HG03280 (cell line): Measurements from ENCODE around the gene LCA5.
"Not testable (repeated sequence)": the region's sequence is repeated elsewhere in the genome, so short reads cannot be mapped to it uniquely, and the experiment has no call there.

ENCODE experiments used
- ATAC-seq: cut with Tn5 transposase; IDR thresholded peaks from one replicate; pipeline ENCODE4 v1.9.1; 2021; ENCODE audit warnings: mild to moderate bottlenecking, moderate library complexity; ENCODE audit not compliant: unreplicated experiment

LCA5 gene

GRCh38 chr6:79538106-79538971, 1.1 kb upstream of the LCA5 start:
- ATAC-seq, result no peak

- ATAC-seq, result no peak
These were observed 661 bp downstream of the LCA5 start for GRCh38 chr6:79536585-79536953.

GRCh38 chr6:79529567-79529966, 7.7 kb downstream of the LCA5 start:
- not testable (repeated sequence) for ATAC-seq

GRCh38 chr6:79526897-79527296, 10.3 kb downstream of the LCA5 start:
- no peak for ATAC-seq

GRCh38 chr6:79525272-79526100, 11.7 kb downstream of the LCA5 start:
- no peak for ATAC-seq

- ATAC-seq, result no peak
These were observed 13.2 kb downstream of the LCA5 start for GRCh38 chr6:79524065-79524464.

GRCh38 chr6:79522609-79523008, 14.6 kb downstream of the LCA5 start:
- ATAC-seq, result no peak

- ATAC-seq, result no peak
These were observed 16.7 kb downstream of the LCA5 start for GRCh38 chr6:79520534-79520933.

- ATAC-seq, result no peak
These were observed 18.4 kb downstream of the LCA5 start for GRCh38 chr6:79518842-79519241.

GRCh38 chr6:79515436-79515835, 21.8 kb downstream of the LCA5 start:
- no peak for ATAC-seq

GRCh38 chr6:79513111-79513510, 24.1 kb downstream of the LCA5 start:
- ATAC-seq, result no peak

GRCh38 chr6:79512014-79512413, 25.2 kb downstream of the LCA5 start:
- no peak for ATAC-seq

- ATAC-seq, result no peak
These were observed 26.5 kb downstream of the LCA5 start for GRCh38 chr6:79510707-79511106.

GRCh38 chr6:79506251-79506650, 31.0 kb downstream of the LCA5 start:
- ATAC-seq, result no peak

GRCh38 chr6:79504372-79504771, 32.9 kb downstream of the LCA5 start:
- no peak for ATAC-seq

- no peak for ATAC-seq
These were observed 38.4 kb downstream of the LCA5 start for GRCh38 chr6:79498842-79499241.

- ATAC-seq, result no peak
These were observed 42.0 kb downstream of the LCA5 start for GRCh38 chr6:79495246-79495645.

GRCh38 chr6:79494841-79495240, 42.4 kb downstream of the LCA5 start:
- no peak for ATAC-seq

GRCh38 chr6:79470728-79471127, 66.5 kb downstream of the LCA5 start:
- ATAC-seq, result no peak

- ATAC-seq, result no peak
These were observed 67.6 kb downstream of the LCA5 start for GRCh38 chr6:79469376-79470246.

- ATAC-seq, result no peak
These were observed 68.6 kb downstream of the LCA5 start for GRCh38 chr6:79468587-79468986.
